NOMO-1 treated with dmso at 0.1 percent for 144 hours (cell line): ENCODE data around the gene TTC39A.
A peak's percentile ranks its signal among the peaks of the same experiment; 100 is the strongest.
"Not testable (repeated sequence)": the region's sequence is repeated elsewhere in the genome, so short reads cannot be mapped to it uniquely, and the experiment has no call there.

ENCODE experiments used
- DNase-seq: peaks from one replicate; lab custom pipeline; 2025; ENCODE audit not compliant: unreplicated experiment; lab: John Stamatoyannopoulos, UW

Gene TTC39A

GRCh38 chr1:51272916-51273315 is 57.4 kb downstream of the TTC39A start:
- DNase-seq: no peak

GRCh38 chr1:51270751-51271150 is 59.6 kb downstream of the TTC39A start:
- no peak for DNase-seq

DNA sequence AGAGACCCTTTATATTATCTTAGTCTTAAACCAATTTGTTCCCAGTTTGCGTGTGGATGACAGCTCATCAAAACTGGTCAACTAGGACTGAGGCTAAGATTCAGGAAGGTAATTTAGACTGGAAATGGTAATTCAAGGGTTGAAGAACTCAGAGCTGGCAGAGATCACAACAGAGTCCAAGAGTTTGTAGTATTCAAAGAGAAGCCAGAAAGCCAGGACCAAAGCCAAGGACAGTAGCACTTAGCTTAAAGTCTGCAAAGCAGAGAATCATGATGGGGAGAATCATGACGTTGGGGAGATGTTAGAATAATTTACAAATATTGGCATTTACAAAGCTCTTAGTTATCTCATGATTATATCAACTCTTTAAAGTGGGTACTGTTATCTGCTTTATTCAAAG is 61.7 kb downstream of the TTC39A start:
- DNase-seq: peak; percentile 51

GRCh38 chr1:51266791-51267190 is 63.6 kb downstream of the TTC39A start:
- DNase-seq: no peak

DNA sequence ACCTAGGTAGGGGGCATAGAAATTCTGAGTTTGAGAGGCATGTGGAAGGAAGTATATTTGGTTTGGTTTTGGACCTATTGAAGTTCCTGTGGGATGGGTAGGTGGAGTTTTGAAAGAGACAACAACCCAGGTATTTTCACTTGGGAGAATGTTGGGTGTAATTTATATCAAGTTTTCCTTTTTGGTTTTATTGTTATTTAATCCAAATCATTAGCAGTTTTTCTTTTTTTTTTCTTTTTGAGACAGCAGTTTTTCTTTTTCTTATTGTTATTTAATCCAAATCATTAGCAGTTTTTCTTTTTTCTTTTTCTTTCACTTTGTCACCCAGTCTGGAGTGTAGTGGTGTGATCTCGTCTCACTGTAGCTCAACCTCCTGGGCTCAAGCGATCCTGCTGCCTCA is 64.2 kb downstream of the TTC39A start:
- DNase-seq: no peak

DNA sequence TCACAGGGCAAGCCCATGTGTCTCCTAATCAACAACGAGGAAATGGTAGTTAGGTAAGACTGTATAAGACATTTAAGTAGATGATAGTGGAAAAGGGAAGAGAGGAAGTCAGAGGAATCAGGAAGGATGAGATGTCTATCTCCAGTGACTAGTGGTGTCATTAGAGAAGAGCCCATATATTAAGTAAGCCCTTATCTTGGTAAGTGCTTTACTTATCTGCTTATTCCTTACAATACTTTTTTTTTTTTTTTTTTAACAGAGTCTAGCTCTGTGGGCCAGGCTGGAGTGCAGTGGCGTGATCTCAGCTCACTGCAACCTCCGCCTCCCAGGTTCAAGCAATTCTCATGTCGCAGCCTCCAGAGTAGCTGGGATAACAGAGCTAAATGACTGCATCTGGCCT is 64.7 kb downstream of the TTC39A start:
- no peak for DNase-seq

GRCh38 chr1:51264451-51264850 is 65.9 kb downstream of the TTC39A start:
- DNase-seq: no peak

- DNase-seq: no peak
Measured at GRCh38 chr1:51263147-51263877, 67.0 kb downstream of the TTC39A start.

DNA sequence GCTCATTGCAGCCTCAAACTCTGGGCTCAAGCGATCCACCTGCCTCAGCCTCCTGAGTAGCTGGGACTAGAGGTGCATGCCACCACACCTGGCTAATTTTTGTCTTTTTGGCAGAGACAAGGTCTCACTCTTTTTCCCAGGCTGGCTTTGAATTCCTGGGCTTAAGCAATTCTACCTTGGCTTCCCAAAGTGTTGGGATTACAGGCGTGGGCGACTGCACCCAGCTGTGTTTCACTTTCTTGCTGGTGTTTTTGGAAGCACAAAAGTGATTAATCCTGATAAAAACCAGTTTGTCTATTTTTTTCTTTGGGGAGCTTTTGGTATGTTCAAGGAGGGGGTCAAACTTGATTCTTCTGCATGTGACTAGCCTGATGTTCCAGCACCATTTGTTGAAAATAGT is 75.0 kb downstream of the TTC39A start:
- DNase-seq: no peak

DNA sequence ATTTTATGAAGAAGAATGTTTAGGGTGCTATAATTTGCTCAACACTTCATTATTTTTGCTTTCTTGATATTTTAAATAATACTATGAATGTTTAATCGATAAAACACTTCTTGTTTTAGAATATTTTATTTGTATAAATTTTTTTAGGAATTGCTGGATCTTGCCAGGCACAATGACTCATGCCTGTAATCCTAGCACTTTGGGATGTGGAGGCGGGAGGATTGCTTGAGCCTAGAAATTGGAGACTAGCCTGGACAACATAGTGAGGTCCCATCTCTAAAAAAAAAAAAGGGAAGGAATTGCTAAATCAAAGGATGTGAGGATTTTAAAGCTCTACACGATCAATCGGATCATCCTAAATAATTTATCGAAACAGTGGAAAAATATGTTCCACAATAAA is 76.7 kb downstream of the TTC39A start:
- DNase-seq: no peak

DNA sequence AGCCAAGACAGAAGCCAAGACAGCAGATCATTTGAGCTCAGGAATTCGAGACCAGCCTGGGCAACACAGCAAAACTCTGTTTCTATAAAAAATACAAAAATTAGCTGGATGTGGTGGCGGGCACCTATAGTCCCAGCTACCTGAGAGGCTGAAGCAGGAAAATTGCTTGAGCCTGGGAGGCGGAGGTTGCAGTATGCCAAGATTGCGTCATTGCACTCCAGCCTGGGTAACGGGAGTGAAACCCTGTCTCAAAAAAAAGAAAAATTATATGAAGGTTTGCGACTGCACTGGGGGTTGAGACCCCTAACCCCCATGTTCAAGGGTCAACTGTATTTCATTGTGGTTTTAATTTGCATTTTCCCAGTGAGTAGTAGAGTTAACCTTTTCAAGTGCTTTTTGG is 78.0 kb downstream of the TTC39A start:
- no peak for DNase-seq

DNA sequence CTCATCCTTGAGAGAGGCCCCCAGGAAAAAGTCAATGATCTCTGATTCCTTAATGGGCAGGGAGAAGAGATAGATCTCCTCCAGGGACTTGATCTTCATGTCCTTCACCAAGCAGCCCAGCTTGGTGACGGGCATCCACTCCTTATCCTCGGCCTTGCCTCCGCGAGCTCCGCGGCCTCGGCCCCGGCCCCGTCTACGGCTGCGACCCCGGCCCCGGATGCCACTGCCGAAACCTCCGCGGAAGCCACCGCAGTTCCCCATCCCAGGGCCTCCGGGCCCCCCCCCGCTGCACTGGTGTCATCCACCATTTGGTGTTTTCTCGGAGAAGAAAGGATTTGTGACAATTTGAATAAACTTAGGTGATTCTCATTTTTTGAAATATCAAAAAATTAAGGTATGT is 79.2 kb downstream of the TTC39A start:
- DNase-seq: not testable (repeated sequence)

- DNase-seq: not testable (repeated sequence)
Measured at GRCh38 chr1:51250729-51251128, 79.6 kb downstream of the TTC39A start.

DNA sequence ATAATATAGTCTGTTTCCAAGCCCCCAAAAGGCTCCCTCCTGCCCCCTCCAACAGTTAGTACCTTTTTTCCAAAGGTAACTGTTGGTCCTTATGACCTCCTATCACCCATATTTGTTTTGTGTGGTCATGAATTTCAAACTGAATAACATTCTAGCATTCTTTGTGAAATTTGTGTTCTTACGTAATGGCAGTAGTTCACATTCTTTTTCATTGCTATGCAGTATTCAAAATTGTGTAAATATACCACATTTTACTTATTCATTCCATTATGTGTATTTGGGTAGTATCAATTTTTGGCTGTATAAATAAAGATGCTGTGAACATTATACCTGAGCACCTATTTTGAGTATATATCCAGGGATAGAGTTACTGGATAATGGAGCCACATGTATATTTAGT is 80.9 kb downstream of the TTC39A start:
- no peak for DNase-seq

GRCh38 chr1:51247499-51247898 is 82.9 kb downstream of the TTC39A start:
- no peak for DNase-seq

DNA sequence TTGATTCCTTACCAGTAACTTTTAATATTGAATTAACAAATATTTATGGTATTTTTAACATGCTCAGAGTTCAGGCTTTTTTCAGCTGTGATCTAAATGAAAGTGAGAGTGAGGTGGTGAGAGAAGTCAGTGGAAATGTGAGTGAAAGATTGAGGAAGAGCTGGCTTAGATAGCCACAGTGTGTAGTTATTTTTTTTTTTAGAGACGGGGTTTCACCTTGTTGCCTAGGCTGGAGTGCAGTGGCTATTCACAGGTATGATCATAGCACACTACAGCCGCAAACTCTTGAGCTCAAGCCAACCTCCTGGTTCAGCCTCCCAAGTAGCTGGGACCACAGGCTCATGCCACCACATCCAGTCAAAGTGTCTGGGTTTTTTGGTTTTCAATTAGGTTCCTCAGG is 83.3 kb downstream of the TTC39A start:
- DNase-seq: no peak

GRCh38 chr1:51242546-51242945 is 87.8 kb downstream of the TTC39A start:
- no peak for DNase-seq

- no peak for DNase-seq
Measured at GRCh38 chr1:51241119-51241518, 89.2 kb downstream of the TTC39A start.

GRCh38 chr1:51240084-51240483 is 90.3 kb downstream of the TTC39A start:
- no peak for DNase-seq

DNA sequence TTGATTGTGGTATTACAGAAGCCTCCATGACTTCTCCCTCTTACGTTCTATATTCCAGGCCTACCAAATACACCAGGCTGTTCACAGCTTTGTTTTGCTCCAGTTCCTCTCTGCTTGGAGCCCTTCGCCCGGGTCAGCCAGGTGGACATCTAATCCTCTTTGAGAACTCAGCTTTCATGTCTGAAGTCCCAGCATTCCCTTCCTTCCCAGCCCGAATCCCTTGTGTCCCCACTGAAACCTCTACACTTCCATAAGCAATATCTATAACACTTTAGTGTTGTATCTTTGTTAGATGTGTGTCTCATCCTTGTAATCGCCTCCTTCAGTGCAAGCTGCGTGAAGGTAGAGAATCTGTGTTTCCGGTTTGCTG is 92.3 kb downstream of the TTC39A start:
- DNase-seq: no peak

DNA sequence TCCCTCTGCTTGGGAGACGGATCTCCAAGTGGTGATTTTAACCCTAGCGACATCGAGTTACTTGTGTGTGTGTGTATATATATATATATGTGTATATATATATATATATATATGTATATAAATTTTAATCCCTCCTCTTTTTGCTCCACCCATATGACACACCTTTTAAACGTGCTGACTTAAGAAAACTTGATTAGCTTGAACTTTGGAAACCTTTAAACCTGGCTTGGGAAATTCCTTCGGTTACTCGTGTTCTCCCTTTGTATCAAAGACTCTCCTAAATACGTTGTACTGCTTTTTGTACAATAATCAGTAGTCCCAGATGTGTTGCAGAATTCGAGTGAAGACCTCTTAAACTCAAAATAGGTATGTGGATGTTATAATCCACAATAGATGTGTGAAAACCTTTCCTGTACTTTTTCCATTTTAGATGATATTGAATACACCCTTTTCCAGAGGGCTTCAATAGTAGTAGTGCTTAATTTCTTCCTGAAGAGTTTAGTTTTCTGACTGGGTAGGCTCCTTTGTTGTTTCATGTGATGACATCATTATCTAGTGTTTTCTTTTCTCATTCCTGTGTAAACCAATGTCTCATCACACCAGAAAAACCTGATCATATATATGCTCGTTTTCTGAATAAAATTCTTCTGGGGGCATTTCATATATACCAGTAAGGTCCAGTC is 92.9 kb downstream of the TTC39A start:
- no peak for DNase-seq
